SH-SY5Y (cell line): ENCODE data around the gene CASQ1.

Source experiments
- GATA2 ChIP-seq: IDR thresholded peaks from 2 replicates; pipeline ENCODE4 v1.6.1; 2011; ENCODE audit warnings: mild to moderate bottlenecking, low read depth, low read length
- GATA3 ChIP-seq: IDR thresholded peaks from 2 replicates; pipeline ENCODE4 v1.6.1; 2011; ENCODE audit warnings: low read depth, mild to moderate bottlenecking, low read length, moderate library complexity

CASQ1 gene

GRCh38 chr1:160189649-160190625, at the start of gene CASQ1:
TSS of gene CASQ1 (plus strand) at chr1:160190575. CDS start at chr1:160190752, 177 bp downstream.
- TF ChIP-seq GATA3, result no peak

DNA sequence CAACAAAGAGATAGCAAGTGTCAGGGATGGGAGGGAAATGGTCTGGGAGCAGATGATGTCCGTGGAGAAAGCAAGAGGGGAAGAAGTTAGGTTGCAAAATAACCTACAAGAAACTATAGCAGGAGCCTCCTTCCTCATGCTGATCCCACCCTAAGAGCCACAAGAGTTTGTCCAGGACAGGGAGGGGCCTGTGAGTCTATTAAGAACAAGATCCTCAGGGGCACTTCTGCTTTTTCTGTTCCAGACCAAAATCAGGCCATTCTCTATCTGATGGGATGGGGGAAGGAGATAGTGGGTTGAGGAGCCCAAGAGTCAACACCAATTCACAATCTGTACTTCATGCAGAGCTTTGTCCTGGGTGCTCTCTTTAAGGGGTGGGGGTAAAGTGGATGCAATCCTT, 46.7 kb upstream of the CASQ1 start:
- TF ChIP-seq GATA2, result no peak
- no peak for TF ChIP-seq GATA3

GRCh38 chr1:160144921-160145320, 45.5 kb upstream of the CASQ1 start:
- TF ChIP-seq GATA2 (no peak), GATA3 (no peak)

DNA sequence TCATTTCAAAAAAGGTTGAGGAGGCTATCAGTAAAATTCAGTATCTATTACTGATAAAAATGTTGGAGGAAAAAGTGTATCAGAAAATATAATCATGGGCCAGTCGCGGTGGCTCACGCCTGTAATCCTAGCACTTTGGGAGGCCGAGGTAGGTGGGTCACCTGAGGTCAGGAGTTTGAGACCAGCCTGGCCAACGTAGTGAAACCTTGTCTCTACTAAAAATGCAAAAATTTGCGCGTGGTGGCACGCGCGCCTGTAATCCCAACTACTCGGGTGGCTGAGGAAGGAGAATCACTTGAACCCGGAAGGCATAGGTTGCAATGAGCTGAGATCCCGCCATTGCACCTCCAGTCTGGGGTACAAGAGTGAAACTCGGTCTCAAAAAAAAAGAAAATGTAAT, 44.3 kb upstream of the CASQ1 start:
- TF ChIP-seq GATA2 (no peak), GATA3 (no peak)

DNA sequence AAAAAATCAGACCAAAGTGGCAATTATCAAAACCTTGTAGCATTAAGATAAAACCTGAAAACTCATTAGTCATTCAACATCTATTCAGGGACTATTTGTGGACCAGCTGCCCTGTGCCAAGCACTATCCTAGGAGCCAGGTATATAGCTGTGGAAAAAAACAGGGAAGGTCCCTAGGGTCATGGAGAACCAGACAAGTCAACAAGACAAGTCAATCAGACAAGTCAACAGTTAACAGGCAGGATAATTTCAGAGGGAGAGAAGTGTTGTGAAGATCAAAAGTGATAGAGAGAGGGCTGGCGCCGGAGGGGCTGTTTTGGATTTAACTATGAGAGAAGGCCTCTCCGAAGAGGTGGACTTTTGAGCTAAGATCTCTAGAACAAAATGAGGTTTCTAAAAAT, 42.3 kb upstream of the CASQ1 start:
- TF ChIP-seq GATA3, result no peak
- TF ChIP-seq GATA2, result no peak

- TF ChIP-seq GATA3 (no peak), GATA2 (no peak)
Observed at GRCh38 chr1:160149233-160149632, 41.1 kb upstream of the CASQ1 start.

- TF ChIP-seq GATA3, result no peak
- TF ChIP-seq GATA2, result no peak
Observed at GRCh38 chr1:160149716-160150115, 40.7 kb upstream of the CASQ1 start.

DNA sequence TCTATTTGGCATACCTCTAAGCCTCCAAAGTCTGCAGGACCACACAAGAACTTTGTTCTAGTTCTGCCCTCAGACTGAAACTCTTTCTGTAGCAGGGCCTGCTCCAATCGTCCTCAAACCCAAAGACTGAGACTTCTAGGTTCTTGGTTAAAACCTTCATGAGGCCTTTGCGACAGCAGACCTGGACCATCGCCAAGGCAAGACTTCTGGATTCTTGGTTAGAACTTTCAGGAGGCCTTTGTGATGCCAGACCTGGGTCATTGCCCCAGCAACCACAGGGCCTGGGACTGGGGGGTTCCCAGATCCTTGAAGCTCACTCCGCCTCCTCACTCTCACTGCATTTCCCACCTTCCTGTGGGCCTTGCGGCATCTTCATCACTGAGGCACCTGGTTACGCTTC, 39.1 kb upstream of the CASQ1 start, which contains the start of gene ATP1A4:
TSS of gene ATP1A4 (plus strand) at position 301 of the 400 bp plus-strand sequence. CDS start 438 bp downstream, outside the sequence.
- no peak for TF ChIP-seq GATA3
- TF ChIP-seq GATA2, result no peak

DNA sequence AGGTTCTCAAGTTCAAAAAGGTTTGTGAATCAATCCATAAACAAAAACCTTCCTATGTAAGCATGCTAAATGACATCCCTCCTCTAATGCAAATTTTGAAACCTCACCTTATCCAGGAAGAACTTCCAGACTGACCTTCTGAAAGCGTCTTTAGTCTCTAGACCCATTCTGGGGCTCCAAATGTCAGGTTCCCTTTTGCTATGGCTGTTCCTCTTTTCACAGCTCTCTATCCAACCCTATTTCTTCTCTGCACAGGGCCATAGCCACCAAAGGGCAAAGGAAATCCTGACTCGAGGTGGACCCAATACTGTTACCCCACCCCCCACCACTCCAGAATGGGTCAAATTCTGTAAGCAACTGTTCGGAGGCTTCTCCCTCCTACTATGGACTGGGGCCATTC, 35.6 kb upstream of the CASQ1 start:
- TF ChIP-seq GATA2 (no peak), GATA3 (no peak)

DNA sequence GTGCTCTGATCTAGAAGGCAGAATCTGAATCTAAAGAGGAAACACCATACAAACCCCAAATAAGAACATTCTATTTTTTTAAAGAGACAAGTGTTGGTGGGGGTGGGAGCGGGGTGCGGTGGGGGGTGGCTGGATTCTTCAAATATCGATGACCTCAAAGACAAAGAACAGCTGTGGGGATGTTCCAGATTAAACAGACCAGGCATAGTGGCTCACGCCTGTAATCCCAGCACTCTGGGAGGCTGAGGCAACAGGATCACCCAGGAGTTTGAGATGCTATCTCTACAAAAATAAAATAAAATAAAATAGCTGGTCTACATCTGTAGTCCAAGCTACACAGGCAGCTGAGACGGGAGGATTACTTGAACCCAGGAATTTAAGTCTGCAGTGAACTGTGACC, 34.0 kb upstream of the CASQ1 start:
- TF ChIP-seq GATA3 (no peak), GATA2 (peak; percentile 31; the same call in 1 of the 2 replicates)

- TF ChIP-seq GATA3, result no peak
Observed at GRCh38 chr1:160157174-160157573, 33.2 kb upstream of the CASQ1 start.

- TF ChIP-seq GATA3 (no peak), GATA2 (no peak)
Observed at GRCh38 chr1:160158031-160158430, 32.3 kb upstream of the CASQ1 start.

DNA sequence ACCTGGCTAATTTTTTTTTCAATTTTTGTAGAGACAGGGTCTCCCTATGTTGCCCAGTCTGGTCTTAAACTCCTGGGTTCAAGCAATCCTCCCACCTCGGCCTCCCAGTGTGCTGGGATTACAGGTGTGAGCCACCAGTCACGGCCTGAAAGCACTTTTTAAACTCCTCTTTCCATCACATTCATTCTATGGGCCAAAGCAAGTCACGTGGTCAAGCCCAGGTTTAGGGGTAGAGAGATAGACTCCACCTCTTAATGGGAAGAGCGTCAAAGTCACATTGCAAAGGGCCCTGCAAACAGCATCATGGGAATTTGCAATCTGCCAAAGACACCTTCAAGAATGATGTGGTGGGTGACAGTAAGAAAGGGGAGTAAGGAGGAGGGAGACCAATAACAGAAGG, 31.8 kb upstream of the CASQ1 start:
- TF ChIP-seq GATA3 (no peak), GATA2 (no peak)

DNA sequence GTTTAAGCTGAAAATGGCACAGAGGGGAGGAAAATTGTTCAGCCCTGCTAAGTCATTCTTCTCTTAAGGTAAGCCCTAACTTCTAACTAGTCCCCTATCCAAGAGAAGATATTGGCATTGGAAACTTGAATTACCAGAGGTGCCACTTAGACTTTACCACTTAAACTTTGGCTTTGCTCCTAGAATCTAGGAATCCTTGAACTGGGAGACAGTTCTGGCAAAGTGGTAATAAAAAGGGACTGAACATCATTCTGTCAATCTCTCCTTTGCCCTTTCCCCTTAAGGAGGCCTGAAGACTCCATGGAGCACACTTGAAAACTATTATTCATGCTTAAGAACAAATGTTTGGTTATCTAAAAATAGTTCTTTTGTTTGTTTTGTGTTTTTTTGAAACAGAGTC, 30.5 kb upstream of the CASQ1 start:
- no peak for TF ChIP-seq GATA3
- TF ChIP-seq GATA2, result no peak
